Measurements from ENCODE around the gene TTBK1.

TTBK1 gene

DNA sequence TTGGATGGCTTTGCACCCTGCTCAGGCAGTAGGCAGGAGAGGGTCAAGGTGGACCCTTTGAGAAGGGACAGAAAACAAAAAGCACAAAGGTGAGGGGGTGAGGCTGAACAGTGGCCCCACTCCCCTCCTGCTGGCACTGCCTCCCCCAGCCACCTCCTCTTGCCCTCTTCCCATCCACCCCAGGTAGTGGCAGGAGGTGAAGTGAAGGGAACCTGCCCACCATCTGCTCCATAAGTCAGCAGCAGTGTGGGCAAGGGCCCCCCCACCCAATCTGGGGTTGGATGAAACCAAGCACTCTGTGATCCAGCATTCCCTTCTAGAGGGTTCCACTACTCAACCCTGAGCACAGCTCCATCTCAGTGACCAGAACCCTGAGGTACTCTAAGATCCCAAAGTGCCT, 28.7 kb downstream of the TTBK1 start:
- no peak for DNase-seq (ENCODE audit: low read depth)
- TF ChIP-seq, protein P1, sequence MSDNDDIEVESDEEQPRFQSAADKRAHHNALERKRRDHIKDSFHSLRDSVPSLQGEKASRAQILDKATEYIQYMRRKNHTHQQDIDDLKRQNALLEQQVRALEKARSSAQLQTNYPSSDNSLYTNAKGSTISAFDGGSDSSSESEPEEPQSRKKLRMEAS (IDR thresholded peaks at IDR 0.05; ENCODE audit: low read depth, low read length): no peak
- no peak for TF ChIP-seq MYC (IDR thresholded peaks at IDR 0.05; ENCODE audit: low read depth, low read length)
- TF ChIP-seq, protein P2, sequence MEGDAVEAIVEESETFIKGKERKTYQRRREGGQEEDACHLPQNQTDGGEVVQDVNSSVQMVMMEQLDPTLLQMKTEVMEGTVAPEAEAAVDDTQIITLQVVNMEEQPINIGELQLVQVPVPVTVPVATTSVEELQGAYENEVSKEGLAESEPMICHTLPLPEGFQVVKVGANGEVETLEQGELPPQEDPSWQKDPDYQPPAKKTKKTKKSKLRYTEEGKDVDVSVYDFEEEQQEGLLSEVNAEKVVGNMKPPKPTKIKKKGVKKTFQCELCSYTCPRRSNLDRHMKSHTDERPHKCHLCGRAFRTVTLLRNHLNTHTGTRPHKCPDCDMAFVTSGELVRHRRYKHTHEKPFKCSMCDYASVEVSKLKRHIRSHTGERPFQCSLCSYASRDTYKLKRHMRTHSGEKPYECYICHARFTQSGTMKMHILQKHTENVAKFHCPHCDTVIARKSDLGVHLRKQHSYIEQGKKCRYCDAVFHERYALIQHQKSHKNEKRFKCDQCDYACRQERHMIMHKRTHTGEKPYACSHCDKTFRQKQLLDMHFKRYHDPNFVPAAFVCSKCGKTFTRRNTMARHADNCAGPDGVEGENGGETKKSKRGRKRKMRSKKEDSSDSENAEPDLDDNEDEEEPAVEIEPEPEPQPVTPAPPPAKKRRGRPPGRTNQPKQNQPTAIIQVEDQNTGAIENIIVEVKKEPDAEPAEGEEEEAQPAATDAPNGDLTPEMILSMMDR (IDR thresholded peaks at IDR 0.05; ENCODE audit: low read depth, low read length): no peak
- no peak for TF ChIP-seq POLR2A (IDR thresholded peaks at IDR 0.05; ENCODE audit: extremely low read depth, insufficient read length)
- no peak overlapping the region for H3K4me3 ChIP-seq (ENCODE audit: low read depth, low read length)

DNA sequence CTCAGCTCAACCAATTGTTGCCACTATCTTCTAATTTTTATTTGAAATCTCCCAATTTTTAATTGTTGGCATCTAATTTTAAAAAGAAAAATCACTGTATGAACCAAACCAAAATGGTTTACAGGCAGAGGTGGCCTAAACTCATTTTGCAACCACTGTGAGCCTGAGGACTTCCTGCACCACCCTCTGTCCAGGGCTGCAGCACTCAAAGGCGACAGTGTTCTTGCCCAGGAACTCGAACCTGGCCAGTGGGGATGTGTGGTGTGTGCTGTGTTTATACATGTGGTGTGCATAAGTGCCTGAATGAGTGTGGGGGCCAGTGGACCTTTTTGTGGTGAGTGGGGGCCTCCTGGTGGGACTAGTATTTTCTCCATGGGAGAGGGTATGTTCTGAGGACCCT, 30.4 kb downstream of the TTBK1 start:
- no peak overlapping the region for H3K4me3 ChIP-seq (ENCODE audit: low read depth, low read length)
- TF ChIP-seq, protein P2 (IDR thresholded peaks at IDR 0.05; ENCODE audit: low read depth, low read length): no peak
- TF ChIP-seq, protein P1 (IDR thresholded peaks at IDR 0.05; ENCODE audit: low read depth, low read length): no peak
- TF ChIP-seq POLR2A (IDR thresholded peaks at IDR 0.05; ENCODE audit: extremely low read depth, insufficient read length) (no peak), MYC (IDR thresholded peaks at IDR 0.05; ENCODE audit: low read depth, low read length) (no peak)
- DNase-seq (ENCODE audit: low read depth): no peak

DNA sequence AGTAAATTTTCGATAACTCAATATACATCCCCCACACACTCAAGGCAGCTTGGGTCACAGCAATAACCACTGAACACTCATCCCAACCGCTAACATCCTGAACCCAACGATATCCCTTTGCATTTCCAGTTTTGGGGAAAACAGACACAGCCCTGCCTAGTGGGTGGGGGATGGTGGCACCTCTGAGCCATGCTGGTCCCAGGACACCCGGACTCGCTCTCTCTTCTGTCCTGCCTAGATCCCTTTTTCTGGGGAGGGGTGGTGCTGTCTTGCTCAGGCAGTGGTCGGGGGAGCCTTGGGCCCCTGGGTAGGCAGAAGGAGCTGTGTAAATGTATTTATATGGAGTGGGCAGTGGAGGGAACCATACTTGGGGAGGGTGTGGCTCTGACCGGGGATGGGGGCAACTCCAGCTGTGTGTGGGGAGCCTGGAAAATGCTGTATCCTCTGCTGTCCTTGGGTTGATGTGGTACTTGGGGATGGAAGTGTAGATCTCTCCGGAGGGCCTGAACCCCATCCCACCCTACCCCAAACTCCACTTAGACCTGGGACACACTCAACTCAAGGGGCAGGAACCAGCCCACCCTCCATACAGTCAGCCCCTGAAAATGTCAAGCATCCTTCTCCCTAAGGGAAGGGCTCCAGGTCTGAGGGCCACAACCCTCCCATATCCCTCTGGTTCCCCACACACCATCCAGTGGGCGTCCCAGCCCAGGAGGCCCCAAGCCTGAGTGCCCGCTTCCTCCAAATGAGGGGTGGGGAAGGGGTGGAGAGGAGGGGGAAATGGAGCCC, 31.0 kb downstream of the TTBK1 start:
- H3K4me3 ChIP-seq (ENCODE audit: low read depth, low read length): no peak overlapping the region
- TF ChIP-seq, protein P2 (IDR thresholded peaks at IDR 0.05; ENCODE audit: low read depth, low read length): no peak
- no peak for TF ChIP-seq POLR2A (IDR thresholded peaks at IDR 0.05; ENCODE audit: extremely low read depth, insufficient read length)
- TF ChIP-seq MYC (IDR thresholded peaks at IDR 0.05; ENCODE audit: low read depth, low read length): no peak
- TF ChIP-seq, protein P1 (IDR thresholded peaks at IDR 0.05; ENCODE audit: low read depth, low read length): no peak
- DNase-seq (ENCODE audit: low read depth): no peak

DNA sequence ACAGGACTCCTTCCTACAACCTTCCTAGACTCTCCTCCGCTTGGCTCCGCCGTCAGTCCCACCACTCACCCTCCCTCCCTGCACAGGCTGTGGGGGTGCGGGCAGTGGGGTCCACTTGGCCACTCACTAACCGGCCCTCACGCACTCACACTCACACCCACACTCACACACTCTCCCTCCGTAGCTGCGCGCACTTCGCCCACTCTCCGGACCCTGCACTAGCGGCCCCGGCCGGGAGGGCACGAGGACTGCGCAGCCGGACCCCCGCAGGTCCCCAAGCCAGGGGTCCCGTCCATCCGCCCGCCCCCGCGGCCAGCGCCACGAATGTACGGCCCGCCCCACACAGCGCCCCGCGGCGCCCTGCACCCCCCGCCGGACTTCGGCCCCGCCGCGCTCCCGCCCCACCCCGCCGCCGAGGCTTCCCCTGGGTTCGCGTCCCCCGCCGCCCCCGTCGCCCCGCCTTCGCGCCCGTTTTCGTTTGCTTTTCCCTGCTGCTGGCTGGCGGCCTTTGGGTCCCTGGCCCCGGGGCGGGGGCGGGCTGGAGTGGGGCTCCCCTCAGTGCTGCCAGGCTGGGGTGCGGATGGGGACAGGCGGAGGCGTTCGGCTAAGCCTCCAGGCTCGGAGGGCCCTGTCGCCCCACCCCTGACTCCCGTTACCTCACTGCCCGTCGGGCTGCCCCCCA, 31.8 kb downstream of the TTBK1 start:
- H3K4me3 ChIP-seq (ENCODE audit: low read depth, low read length): no peak overlapping the region
- no peak for DNase-seq (ENCODE audit: low read depth)
- TF ChIP-seq, protein P2 (IDR thresholded peaks at IDR 0.05; ENCODE audit: low read depth, low read length): no peak
- TF ChIP-seq MYC (IDR thresholded peaks at IDR 0.05; ENCODE audit: low read depth, low read length) (no peak), POLR2A (IDR thresholded peaks at IDR 0.05; ENCODE audit: extremely low read depth, insufficient read length) (no peak)
- TF ChIP-seq, protein P1 (IDR thresholded peaks at IDR 0.05; ENCODE audit: low read depth, low read length): no peak

DNA sequence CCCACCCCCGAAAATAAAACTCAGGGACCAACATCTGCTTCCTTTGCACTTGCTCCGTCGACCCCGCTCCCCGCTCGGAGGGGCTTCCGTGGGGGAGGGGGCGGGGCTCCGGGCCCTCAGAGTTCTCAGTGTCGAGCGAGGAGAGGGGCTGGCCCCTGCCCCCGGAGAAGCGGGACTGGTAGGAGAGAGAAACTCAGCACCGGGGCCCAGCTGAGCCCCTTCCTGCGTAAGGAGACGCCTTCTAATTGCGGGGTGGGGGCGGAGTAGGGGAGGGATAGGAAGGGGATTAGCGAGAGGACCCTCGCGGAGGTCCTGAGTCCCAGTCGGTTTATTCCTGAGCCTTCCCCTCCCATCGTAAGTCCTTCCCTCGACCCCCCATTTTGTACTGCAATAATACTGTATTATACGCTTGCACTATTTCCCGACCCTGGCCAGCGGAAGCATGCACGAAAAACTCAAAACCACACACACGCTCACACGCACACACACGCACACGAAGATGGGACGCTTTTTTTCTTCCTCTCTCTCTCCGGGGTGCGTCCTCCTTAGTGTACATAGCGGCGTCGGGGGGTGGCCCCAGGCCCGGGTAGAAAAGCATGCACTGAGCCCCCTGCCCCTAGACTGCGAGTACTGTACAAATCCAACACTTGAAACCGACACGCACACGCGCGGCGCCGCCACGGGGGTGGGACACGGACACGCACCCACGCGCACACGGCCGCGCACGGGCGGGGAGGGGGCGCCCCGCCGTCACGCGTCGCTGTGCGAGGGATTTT, 32.7 kb downstream of the TTBK1 start:
- TF ChIP-seq, protein P2 (IDR thresholded peaks at IDR 0.05; ENCODE audit: low read depth, low read length): no peak
- TF ChIP-seq, protein P1 (IDR thresholded peaks at IDR 0.05; ENCODE audit: low read depth, low read length): no peak
- TF ChIP-seq POLR2A (IDR thresholded peaks at IDR 0.05; ENCODE audit: extremely low read depth, insufficient read length): no peak
- no peak for TF ChIP-seq MYC (IDR thresholded peaks at IDR 0.05; ENCODE audit: low read depth, low read length)
- H3K4me3 ChIP-seq (ENCODE audit: low read depth, low read length): no peak overlapping the region
- no peak for DNase-seq (ENCODE audit: low read depth)
